HG03095 (cell line): ENCODE data around the gene SIGLEC9.

Experiments used
- ATAC-seq: cut with Tn5 transposase; IDR thresholded peaks from one replicate; pipeline ENCODE4 v1.9.1; 2021; ENCODE audit warnings: moderate library complexity; ENCODE audit not compliant: unreplicated experiment

The SIGLEC9 gene

GRCh38 chr19:51173681-51174080 is 49.0 kb downstream of the SIGLEC9 start:
- no peak for ATAC-seq

- ATAC-seq, result no peak
Observed at GRCh38 chr19:51179256-51179655, 54.5 kb downstream of the SIGLEC9 start.
